LNCAP (cell line): Measurements from ENCODE around the gene DNAH6.

ENCODE experiments used
- TF ChIP-seq, protein P1 (sequence below): fragments of 450-650 bp; IDR thresholded peaks from 2 replicates; pipeline ENCODE4 v1.5.1; 2017; ENCODE audit warnings: mild to moderate bottlenecking

Gene DNAH6

DNA sequence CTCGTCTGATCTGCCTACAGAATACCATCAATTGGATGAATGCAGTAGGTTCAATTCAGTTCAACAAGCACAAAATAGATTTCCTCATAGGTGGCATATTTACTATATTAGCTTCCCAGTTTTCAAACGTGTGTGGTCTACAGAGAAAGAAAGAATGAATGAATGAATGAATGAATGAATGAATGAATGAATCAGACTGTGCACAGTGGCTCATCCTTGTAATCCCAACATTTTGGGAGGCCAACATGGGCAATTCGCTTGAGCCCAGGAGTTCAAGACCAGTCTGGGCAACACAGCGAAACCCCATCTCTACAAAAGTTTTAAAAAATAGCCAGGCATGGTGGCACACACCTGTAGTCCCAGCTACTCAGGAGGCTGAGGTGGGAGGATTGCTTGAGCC, 269.7 kb downstream of the DNAH6 start:
- TF ChIP-seq, protein P1, sequence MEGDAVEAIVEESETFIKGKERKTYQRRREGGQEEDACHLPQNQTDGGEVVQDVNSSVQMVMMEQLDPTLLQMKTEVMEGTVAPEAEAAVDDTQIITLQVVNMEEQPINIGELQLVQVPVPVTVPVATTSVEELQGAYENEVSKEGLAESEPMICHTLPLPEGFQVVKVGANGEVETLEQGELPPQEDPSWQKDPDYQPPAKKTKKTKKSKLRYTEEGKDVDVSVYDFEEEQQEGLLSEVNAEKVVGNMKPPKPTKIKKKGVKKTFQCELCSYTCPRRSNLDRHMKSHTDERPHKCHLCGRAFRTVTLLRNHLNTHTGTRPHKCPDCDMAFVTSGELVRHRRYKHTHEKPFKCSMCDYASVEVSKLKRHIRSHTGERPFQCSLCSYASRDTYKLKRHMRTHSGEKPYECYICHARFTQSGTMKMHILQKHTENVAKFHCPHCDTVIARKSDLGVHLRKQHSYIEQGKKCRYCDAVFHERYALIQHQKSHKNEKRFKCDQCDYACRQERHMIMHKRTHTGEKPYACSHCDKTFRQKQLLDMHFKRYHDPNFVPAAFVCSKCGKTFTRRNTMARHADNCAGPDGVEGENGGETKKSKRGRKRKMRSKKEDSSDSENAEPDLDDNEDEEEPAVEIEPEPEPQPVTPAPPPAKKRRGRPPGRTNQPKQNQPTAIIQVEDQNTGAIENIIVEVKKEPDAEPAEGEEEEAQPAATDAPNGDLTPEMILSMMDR: no peak

DNA sequence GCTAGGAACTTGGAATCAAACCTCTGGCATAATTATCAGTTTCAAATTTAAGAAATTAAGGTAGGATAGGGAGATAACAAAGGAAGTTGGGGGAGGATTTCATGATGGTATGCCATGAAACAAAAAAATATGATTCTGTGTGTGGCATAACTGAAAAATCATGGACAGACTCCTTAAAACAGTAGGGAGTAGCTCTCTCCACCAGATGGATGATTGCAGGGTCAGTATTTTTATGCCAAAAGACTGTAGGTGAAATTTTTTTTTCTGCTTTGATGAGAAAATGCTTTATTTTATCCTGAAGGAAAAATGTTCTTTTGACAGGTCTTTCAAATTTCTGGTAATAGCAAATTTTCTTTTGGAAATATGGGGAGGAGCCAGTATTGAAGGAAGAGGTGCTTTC, 270.3 kb downstream of the DNAH6 start:
- TF ChIP-seq, protein P1: no peak

DNA sequence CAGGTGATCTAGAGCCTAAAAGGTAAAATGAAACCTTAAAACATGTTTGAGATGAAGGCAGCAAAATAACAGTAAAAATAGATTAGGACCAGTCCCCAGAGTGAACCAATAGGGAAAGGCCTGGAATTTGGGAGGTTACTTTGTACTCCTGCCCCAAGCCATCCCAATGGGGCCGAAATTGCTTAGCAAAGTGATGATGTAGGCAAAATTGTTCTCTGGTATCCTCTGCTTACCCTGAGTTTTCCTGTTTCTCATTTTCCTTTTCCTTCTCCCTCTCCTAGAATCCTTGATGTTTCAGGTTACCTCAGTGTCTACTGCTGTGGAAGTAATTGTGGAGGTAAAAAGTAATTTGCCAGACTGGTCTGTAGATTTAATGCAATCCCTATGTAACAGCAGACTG, 271.7 kb downstream of the DNAH6 start:
- TF ChIP-seq, protein P1: no peak

DNA sequence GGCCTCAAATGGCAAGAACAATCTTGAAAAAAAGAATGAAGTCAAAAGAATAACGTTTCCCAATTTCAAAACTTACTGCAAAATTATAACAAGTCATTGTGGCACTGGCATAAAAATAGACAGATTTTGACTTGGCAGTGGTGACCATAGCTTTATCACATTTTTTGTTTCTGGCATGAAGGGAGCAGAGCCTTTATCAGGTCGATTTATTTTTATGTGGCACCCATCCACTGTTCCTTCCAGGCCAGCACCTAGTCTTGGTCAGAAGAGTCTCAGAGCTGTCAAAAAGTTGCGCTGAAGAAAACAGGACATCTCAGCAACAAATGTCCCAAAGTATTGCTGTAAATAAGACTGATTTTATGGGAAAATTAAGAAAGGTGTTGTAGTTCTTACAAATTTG, 272.2 kb downstream of the DNAH6 start:
- TF ChIP-seq, protein P1: no peak

DNA sequence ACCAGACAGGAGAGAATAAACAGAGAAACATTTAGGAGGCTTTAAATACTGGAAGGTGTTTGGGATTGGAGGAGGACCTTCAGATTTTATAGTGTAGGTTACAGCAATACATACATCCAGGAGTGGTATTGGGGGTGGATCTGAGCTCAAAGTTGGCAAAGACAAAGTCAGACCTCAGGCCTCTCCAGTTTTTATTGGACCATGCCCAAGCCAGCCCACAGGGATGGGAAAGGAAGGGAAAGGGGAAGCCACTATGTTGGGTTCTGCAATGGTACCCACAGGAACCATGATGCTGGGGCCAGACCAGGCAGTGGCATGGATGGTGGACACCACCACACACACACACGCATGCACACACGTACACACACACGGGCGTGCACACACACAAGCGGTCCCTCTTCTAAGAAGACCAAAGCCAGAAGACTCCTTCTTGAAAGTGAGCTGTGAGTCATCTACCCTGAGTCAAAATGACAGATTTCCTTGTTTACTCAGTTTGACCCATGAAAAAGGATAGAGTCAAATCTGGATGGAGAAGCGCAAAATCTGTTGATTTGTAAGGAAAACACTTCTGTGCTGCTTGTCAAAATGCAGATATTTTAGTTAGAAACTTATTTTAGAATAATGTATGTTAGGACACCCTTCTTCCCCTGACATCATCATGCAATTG, 276.7 kb downstream of the DNAH6 start:
- TF ChIP-seq, protein P1: no peak

DNA sequence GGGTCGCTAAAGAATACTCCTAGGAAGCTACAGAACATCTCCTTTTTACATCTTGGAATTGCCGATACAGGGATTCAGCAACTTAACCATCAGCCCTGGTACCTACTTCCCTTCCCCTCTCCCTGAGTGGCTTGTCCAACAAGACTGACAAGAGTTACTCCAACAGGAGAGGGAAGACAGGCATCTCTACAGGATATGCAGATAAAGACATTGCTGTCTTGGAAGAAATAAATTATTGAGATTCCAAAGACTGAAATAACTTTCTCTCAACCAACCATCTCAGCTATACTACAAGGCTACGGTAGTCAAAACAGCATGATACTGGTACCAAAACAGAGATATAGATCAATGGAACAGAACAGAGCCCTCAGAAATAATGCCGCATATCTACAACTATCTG, 277.3 kb downstream of the DNAH6 start:
- TF ChIP-seq, protein P1: no peak

DNA sequence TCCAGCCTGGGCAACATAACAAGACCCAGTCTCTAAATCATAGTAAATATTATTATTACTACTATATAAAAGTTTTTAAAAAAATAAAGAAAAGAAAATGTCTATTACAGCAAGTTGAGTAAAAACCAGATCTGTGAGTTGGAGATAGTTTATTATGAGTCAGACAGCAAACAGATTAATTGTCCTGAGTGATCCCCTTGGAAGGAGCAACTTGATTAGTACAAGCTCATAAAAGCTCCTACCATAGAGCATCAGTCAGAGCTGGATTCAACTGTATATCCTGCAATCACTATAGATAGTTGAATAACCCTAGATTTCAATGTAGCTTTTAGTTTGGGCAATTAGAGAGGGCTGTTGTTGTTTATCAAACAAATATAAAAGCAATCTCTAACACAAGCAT, 280.5 kb downstream of the DNAH6 start:
- TF ChIP-seq, protein P1: no peak

DNA sequence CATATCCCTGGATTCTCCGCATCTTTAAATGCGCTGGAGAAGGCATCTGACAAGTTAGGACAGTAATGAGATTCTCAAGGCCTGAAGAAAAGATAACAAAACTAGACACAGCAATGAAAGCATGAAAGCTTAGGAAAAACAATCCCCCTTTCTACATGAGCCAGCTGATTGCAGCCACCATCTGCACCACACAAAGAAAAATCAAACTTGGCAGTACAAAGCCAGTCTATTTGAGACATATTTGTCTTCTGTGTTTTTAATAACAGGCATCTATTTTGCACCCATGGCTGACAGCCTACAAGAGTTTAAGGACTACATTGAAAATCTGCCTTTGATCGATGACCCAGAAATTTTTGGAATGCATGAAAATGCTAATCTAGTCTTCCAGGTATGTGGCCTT, 281.0 kb downstream of the DNAH6 start:
- TF ChIP-seq, protein P1: no peak
